Memory B cell (primary cell): ENCODE data around the gene LRRC4C.

Experiments
- ATAC-seq: fragments of 150-1000 bp; cut with Tn5 transposase; 2 replicates; pipeline ENCODE4 v1.10.0; 2021; ENCODE audit warnings: low read depth, mild to moderate bottlenecking, moderate library complexity
- DNase-seq, 2 donors: peaks; one replicate each; pipeline ENCODE4 v3.0.0; 2022; ENCODE audit warnings: low spot score in 2 of 2
- H3K27ac Mint-ChIP-seq: one replicate; pipeline ENCODE4 v1.8.0; 2022; ENCODE audit warnings: mild to moderate bottlenecking, moderate library complexity, mixed read lengths
- H3K27me3 Mint-ChIP-seq: one replicate; pipeline ENCODE4 v1.8.0; 2022; ENCODE audit warnings: mixed read lengths
- H3K36me3 Mint-ChIP-seq: one replicate; pipeline ENCODE4 v1.8.0; 2022; ENCODE audit warnings: mild to moderate bottlenecking, mixed read lengths
- H3K4me1 Mint-ChIP-seq: one replicate; pipeline ENCODE4 v1.8.0; 2022; ENCODE audit warnings: mixed read lengths
- H3K4me3 Mint-ChIP-seq: one replicate; pipeline ENCODE4 v1.8.0; 2022; ENCODE audit warnings: mild to moderate bottlenecking, moderate library complexity, mixed read lengths
- H3K9me3 Mint-ChIP-seq: one replicate; pipeline ENCODE4 v1.8.0; 2022; ENCODE audit warnings: mixed read lengths

The LRRC4C gene

DNA sequence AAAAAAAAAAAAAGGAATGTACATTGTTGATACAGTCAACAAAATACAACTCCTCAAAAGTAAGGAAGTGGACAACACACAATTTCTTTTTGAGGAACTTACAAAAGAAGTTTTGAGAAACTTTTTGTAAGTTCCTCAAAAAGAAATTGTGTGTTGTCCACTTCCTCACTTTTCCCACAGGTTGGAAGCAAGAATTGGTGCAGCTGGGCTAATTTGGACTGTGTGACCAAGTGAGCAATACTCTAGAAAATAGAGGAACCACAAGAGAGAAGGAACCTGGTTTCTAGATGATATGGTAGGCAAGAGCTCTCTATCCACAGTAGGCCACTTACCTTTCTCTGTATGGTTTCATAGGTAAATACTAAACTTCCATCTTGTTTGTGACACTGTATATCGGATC lies 1053.8 kb downstream of the LRRC4C start:
- DNase-seq (no peak), ATAC-seq (no peak)
- H3K27ac Mint-ChIP-seq: no peak overlapping the region
- H3K4me1 Mint-ChIP-seq: no peaks in the 10 kb centered on the region
- H3K9me3 Mint-ChIP-seq: peaks cover 10% of the 10 kb centered on the region
- H3K27me3 Mint-ChIP-seq: no peaks in the 10 kb centered on the region
- no peaks in the 10 kb centered on the region for H3K36me3 Mint-ChIP-seq
- H3K4me3 Mint-ChIP-seq: no peak overlapping the region

DNA sequence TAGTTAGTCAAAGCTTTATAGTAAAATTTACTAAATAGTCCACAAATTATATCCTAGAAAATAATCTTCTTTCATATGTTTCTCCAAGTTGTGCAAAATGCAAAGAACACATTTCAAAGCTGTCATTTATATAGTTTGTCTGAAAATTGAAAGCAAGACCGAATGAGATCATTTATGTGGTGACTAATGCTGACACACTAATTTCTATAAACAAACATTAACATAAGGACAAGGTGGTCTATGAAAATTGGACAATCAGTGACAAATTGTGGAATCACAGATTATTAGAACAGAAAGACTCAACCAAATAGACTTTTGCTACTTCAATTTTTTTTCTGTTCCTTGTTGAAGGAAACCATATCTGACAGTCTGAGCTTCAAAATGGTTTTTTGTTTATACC lies 1056.1 kb downstream of the LRRC4C start:
- Mint-ChIP-seq H3K9me3 (peaks cover 5% of the 10 kb centered on the region), H3K4me3 (no peak overlapping the region), H3K27me3 (no peaks in the 10 kb centered on the region), H3K4me1 (no peaks in the 10 kb centered on the region), H3K27ac (no peak overlapping the region), H3K36me3 (no peaks in the 10 kb centered on the region)
- DNase-seq (no peak), ATAC-seq (no peak)

GRCh38 chr11:40401132-40401853 lies 1058.2 kb downstream of the LRRC4C start:
- Mint-ChIP-seq H3K4me3 (no peak overlapping the region), H3K9me3 (peaks cover 5% of the 10 kb centered on the region), H3K27me3 (no peaks in the 10 kb centered on the region), H3K27ac (no peak overlapping the region), H3K36me3 (no peaks in the 10 kb centered on the region), H3K4me1 (no peaks in the 10 kb centered on the region)
- DNase-seq: no peak
- no peak for ATAC-seq

DNA sequence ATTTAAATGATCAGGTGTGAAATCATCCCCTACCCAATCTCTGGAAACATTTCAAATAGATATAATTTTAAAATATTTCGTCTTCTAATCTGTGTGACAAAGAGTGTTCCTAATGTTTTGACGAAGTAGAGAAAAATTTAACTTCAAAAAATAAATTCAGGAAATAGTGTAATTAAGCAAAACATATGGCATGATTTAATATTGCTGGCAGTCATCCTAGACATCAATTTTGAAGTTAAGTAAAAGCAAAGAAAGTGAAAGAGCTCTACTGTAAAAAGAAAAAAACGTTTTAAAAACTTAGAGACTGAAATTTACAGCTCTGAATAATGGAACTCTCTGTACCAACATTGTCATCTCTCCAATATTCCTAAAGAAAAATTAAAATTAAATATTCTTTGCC lies 1062.3 kb downstream of the LRRC4C start:
- no peaks in the 10 kb centered on the region for H3K4me1 Mint-ChIP-seq

DNA sequence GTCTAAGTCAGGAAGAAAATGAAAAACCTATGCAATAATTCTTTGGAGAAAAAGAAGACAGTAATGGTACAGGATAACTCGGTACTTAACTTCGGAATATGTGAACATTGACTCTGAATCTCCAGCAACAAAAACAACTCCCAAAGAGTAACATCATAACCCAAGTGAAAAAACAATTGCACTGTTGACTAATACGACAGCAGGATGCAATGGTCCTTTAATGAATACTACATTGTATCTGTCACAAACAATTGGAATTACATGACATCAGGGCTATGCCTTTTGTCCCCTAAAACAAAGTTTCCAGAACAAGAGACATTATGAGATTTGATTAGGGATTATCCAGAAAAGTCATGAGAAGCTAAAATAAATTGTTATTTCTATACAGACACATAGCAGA lies 1065.9 kb downstream of the LRRC4C start:
- Mint-ChIP-seq H3K36me3 (no peaks in the 10 kb centered on the region), H3K4me1 (no peaks in the 10 kb centered on the region), H3K4me3 (no peak overlapping the region), H3K27me3 (no peaks in the 10 kb centered on the region), H3K27ac (no peak overlapping the region), H3K9me3 (peaks cover 1% of the 10 kb centered on the region)
- DNase-seq: no peak
- no peak for ATAC-seq

More for the DNA sequence above, 1062.3 kb downstream of the LRRC4C start:
- no peaks in the 10 kb centered on the region for H3K36me3 Mint-ChIP-seq
- H3K4me3 Mint-ChIP-seq: no peak overlapping the region
- DNase-seq: no peak
- no peak overlapping the region for H3K27ac Mint-ChIP-seq
- ATAC-seq: no peak
- H3K9me3 Mint-ChIP-seq: peaks cover 3% of the 10 kb centered on the region
- H3K27me3 Mint-ChIP-seq: no peaks in the 10 kb centered on the region

GRCh38 chr11:40391679-40392078 lies 1067.8 kb downstream of the LRRC4C start:
- H3K4me1 Mint-ChIP-seq: no peaks in the 10 kb centered on the region
- H3K9me3 Mint-ChIP-seq: peaks cover 1% of the 10 kb centered on the region
- DNase-seq (no peak), ATAC-seq (no peak)
- no peaks in the 10 kb centered on the region for H3K27me3 Mint-ChIP-seq
- H3K4me3 Mint-ChIP-seq: no peak overlapping the region
- H3K27ac Mint-ChIP-seq: no peak overlapping the region
- H3K36me3 Mint-ChIP-seq: no peaks in the 10 kb centered on the region

DNA sequence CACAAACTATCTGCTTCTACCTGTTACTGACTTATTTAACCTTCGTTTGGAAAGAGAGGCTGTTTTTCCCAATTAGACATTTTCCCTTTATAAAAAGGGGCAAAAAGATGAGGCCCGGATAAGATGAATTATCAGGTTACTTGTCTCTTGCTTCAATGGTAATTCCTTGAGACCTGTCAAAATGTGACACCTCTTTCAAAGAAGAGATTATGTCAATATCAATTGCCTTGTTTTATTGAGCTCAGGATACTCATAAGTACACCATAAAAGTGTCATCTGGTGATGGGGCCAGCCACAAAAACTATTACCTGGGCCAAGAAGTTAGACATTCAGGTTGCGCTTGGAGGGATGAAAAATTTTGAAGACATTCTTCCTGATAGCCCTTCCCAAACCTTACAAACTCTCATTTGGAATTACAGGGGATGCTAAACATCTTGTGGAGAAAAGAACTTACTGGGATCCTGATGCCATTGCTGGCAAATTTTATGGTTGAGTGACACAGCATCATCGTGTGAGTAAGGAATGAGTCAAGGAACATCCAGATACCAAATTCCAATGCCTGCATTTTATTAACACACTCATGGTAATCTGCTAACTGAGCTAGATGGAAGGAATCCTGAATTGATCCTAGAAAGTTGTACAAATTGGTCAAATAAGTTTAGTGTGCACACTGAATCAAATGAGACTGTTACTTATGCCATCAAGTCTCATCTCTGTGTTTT lies 1071.2 kb downstream of the LRRC4C start:
- H3K4me1 Mint-ChIP-seq: no peaks in the 10 kb centered on the region
- ATAC-seq (no peak), DNase-seq (no peak)
- H3K27ac Mint-ChIP-seq: no peak overlapping the region
- H3K9me3 Mint-ChIP-seq: no peaks in the 10 kb centered on the region
- H3K36me3 Mint-ChIP-seq: no peaks in the 10 kb centered on the region
- H3K27me3 Mint-ChIP-seq: no peaks in the 10 kb centered on the region
- no peak overlapping the region for H3K4me3 Mint-ChIP-seq

GRCh38 chr11:40387240-40387980 lies 1072.0 kb downstream of the LRRC4C start:
- Mint-ChIP-seq H3K9me3 (no peaks in the 10 kb centered on the region), H3K4me1 (no peaks in the 10 kb centered on the region), H3K36me3 (no peaks in the 10 kb centered on the region), H3K27ac (no peak overlapping the region), H3K27me3 (no peaks in the 10 kb centered on the region), H3K4me3 (no peak overlapping the region)
- ATAC-seq (no peak), DNase-seq (no peak)

DNA sequence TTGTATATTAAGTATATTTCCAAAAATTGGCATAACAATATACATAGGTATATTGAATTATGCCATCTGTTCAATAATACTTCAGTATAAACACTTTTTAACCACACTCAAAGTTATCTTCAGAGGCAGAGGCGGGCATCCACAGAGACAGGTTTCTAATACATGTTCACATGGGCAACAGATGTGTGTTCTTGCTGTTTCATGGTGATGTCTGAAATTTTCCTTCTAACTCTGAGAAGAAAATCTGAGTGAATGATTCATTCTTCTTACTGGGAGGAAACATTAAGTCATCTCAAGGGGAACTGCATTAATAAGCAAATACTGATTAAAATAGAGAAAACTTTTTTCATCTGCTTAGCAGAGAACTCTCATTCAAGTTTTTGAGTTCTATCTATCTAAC lies 1074.5 kb downstream of the LRRC4C start:
- no peak for DNase-seq
- Mint-ChIP-seq H3K27ac (no peak overlapping the region), H3K27me3 (no peaks in the 10 kb centered on the region), H3K4me3 (no peak overlapping the region), H3K36me3 (no peaks in the 10 kb centered on the region), H3K9me3 (no peaks in the 10 kb centered on the region), H3K4me1 (no peaks in the 10 kb centered on the region)
- no peak for ATAC-seq

DNA sequence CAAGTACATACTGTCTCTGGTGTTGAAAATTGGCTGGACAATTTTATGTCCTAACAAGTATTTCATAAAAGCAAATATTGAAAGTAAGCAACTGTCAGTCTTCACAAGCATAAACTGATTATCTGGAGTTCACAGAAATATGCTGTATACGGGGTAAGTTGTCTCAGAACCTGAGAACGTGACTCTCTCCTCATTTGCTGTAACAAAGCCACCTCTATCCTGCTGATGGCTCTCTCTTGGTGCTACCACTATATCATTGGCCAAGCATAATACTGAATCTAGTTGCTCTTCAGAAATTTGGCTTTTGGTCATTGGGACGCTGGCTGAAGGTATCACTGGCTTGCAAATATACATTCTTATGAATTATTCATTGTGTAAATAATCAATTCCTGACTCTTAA lies 1078.0 kb downstream of the LRRC4C start:
- Mint-ChIP-seq H3K9me3 (no peaks in the 10 kb centered on the region), H3K36me3 (no peaks in the 10 kb centered on the region), H3K27ac (no peak overlapping the region), H3K4me3 (no peak overlapping the region), H3K4me1 (no peaks in the 10 kb centered on the region), H3K27me3 (no peaks in the 10 kb centered on the region)
- DNase-seq: no peak
- ATAC-seq: no peak

- no peak overlapping the region for H3K4me3 Mint-ChIP-seq
Measured at GRCh38 chr11:40380835-40381234, 1078.6 kb downstream of the LRRC4C start.

GRCh38 chr11:40376331-40376730 lies 1083.1 kb downstream of the LRRC4C start:
- no peaks in the 10 kb centered on the region for H3K4me1 Mint-ChIP-seq
- no peaks in the 10 kb centered on the region for H3K27me3 Mint-ChIP-seq
- H3K4me3 Mint-ChIP-seq: no peak overlapping the region
- H3K9me3 Mint-ChIP-seq: peaks cover 2% of the 10 kb centered on the region
- H3K36me3 Mint-ChIP-seq: no peaks in the 10 kb centered on the region
- no peak for ATAC-seq
- no peak overlapping the region for H3K27ac Mint-ChIP-seq
- no peak for DNase-seq

More at GRCh38 chr11:40380835-40381234, 1078.6 kb downstream of the LRRC4C start:
- no peak overlapping the region for H3K27ac Mint-ChIP-seq
- no peak for DNase-seq
- no peaks in the 10 kb centered on the region for H3K4me1 Mint-ChIP-seq
- no peaks in the 10 kb centered on the region for H3K27me3 Mint-ChIP-seq
- H3K9me3 Mint-ChIP-seq: no peaks in the 10 kb centered on the region
- no peak for ATAC-seq
- no peaks in the 10 kb centered on the region for H3K36me3 Mint-ChIP-seq

- Mint-ChIP-seq H3K9me3 (peaks cover 4% of the 10 kb centered on the region), H3K4me1 (no peaks in the 10 kb centered on the region), H3K27me3 (no peaks in the 10 kb centered on the region), H3K36me3 (no peaks in the 10 kb centered on the region), H3K27ac (no peak overlapping the region), H3K4me3 (no peak overlapping the region)
- DNase-seq (no peak), ATAC-seq (no peak)
Measured at GRCh38 chr11:40370821-40371616, 1088.4 kb downstream of the LRRC4C start.
